T-helper 2 cell treated with Interferon-gamma antibody and Interleukin-4, amounts not matched to agents 5 μg/mL and 100 μg/mL, for 36 hours (primary cell): Measurements from ENCODE around the gene CD207.

Experiments used
- DNase-seq: peaks from one replicate; pipeline ENCODE4 v3.0.0; 2021; ENCODE audit warnings: low spot score
- H3K27ac Mint-ChIP-seq: one replicate; pipeline ENCODE4 v1.8.0; 2021; ENCODE audit warnings: mild to moderate bottlenecking, mixed read lengths
- H3K27me3 Mint-ChIP-seq: one replicate; pipeline ENCODE4 v1.8.0; 2021; ENCODE audit warnings: low read depth, mixed read lengths
- H3K36me3 Mint-ChIP-seq: one replicate; pipeline ENCODE4 v1.8.0; 2021; ENCODE audit warnings: low read depth, mixed read lengths
- H3K4me1 Mint-ChIP-seq: one replicate; pipeline ENCODE4 v1.8.0; 2021; ENCODE audit warnings: low read depth, mixed read lengths
- H3K4me3 Mint-ChIP-seq: one replicate; pipeline ENCODE4 v1.8.0; 2022; ENCODE audit warnings: mild to moderate bottlenecking, moderate library complexity, mixed read lengths
- H3K9me3 Mint-ChIP-seq: one replicate; pipeline ENCODE4 v1.8.0; 2021; ENCODE audit warnings: mixed read lengths

Gene CD207

DNA sequence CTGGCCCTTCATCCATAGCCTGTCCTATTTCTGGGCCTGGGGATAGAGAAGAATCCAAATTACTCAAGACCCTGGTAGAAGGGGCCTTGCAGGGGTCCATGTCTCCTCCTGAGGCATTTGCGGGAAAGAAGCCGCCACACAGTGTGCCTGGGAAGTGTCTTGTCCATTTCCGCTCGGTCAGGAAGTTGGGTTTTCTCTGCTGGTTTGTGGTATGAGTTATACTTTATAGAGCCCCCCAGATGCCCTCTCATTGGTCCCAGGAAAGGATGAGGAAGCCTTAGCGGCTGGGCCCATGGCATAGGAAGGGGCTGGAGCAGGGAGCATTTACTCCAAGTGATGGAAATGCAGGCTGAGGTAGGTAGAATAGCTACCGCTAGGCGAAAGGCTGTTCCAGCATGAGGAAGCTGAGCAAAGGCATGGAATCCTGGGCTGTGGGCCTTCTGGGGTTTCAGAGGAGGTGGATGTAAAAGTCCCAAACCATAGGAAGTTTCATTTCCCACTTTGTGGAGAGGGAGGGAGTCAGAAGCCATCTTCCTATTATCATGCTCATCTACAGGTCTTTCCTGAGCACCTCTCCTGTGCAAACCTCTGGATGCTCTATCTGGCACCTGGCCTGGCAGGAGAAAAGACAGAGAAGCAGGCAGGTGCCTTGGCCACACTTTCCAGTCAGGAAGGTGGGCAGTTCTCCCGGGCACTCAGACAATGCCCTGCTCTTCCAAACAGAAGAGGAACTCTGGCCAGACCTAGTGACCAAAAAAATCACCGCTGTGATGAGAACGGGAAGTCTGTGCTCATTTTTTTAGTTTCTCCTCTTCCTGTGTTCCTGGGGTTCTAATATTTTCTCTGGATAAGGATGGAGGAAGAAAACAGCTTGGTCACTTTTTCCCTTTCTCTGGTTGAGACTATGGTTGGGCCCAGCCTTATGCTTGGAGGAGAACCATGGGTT lies 2.6 kb upstream of the CD207 start:
- no peaks in the 10 kb centered on the region for H3K36me3 Mint-ChIP-seq
- peaks cover 6% of the 10 kb centered on the region for H3K27me3 Mint-ChIP-seq
- H3K9me3 Mint-ChIP-seq = no peaks in the 10 kb centered on the region
- no peak for DNase-seq
- no peak overlapping the region for H3K27ac Mint-ChIP-seq
- no peaks in the 10 kb centered on the region for H3K4me1 Mint-ChIP-seq
- no peak overlapping the region for H3K4me3 Mint-ChIP-seq

DNA sequence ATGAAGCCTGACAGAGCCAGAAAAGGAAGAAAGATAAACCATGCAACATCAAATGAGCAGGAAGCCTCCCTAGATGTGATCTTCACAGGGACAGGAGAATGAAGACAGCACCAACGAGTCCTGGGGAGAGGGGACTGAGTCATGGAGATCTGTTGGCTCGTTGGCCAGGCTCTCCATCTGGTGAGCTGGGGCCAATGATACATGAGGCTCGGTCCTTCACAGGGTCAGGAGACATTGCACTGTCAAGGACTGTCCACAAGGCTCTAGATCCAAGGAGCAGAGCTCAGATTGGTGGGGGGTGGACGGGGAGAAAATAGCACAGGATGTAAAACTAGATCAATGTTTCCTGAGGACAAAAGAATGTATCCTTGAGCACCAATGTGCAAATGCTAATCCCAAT lies 735 bp downstream of the CD207 start:
- Mint-ChIP-seq H3K27ac (no peak overlapping the region), H3K27me3 (no peaks in the 10 kb centered on the region), H3K36me3 (no peaks in the 10 kb centered on the region), H3K4me1 (no peaks in the 10 kb centered on the region), H3K9me3 (no peaks in the 10 kb centered on the region), H3K4me3 (no peak overlapping the region)
- no peak for DNase-seq

DNA sequence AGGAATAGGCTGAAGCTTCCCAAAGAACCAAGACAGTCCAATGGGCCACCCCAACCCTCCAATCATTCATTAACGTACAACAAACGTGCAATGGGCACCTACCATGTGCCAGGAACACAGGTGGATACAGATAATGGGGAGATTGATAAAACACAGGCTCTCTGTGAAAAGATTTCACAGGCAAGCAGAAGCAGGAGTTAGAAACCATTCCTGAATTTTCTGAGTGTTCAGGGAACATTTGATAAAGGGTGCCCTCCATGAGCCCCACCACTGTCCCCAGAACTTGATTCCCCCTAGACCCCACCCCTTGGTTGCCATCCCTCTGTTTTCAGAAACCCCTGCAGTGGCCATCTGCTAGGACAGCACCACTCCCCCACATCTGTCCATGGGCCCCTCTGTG lies 1.5 kb downstream of the CD207 start:
- no peaks in the 10 kb centered on the region for H3K4me1 Mint-ChIP-seq
- no peaks in the 10 kb centered on the region for H3K9me3 Mint-ChIP-seq
- H3K36me3 Mint-ChIP-seq = no peaks in the 10 kb centered on the region
- DNase-seq = no peak
- no peaks in the 10 kb centered on the region for H3K27me3 Mint-ChIP-seq
- H3K4me3 Mint-ChIP-seq = no peak overlapping the region
- no peak overlapping the region for H3K27ac Mint-ChIP-seq

DNA sequence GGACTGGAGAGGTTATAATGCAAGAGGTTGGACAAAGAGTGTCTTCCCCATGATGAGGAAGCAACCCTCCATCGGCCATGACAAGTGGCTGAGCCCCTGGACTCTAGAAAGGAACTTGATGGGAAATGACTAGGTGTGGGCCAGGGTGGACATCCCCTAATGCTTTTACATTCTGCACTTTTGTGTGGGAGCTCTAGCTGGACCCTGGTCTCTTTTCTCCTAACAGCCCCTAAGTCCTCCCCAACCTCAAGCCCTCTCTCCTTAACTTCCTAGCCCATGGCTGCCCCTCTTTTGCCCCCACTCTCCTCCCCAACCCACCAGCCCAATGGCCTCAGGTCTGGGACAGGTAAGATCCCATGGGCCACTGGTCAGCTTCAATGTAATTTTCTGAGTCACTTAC lies 2.4 kb downstream of the CD207 start:
- H3K27ac Mint-ChIP-seq = no peak overlapping the region
- H3K27me3 Mint-ChIP-seq = no peaks in the 10 kb centered on the region
- no peak for DNase-seq

DNA sequence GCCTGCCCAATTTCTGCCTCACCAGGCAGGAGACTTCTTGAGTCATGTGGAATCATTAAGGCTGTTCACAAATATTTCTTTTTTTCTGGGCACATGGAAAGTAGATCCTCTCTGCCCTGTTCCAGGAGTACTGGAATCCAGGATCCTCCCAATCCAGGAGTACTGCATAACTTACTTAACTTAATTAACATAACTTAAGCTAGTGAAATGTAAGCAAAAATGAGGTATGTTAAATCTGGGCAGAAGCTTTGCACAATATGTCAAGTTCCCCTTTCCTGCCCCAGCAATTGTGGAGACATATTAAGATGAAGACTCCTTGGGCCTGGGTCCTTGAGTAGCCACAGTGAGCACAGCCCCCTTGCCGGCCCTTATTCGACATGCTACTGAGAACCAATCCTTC lies 3.2 kb downstream of the CD207 start:
- H3K36me3 Mint-ChIP-seq = no peaks in the 10 kb centered on the region

More for the DNA sequence above, 2.4 kb downstream of the CD207 start:
- Mint-ChIP-seq H3K4me1 (no peaks in the 10 kb centered on the region), H3K36me3 (no peaks in the 10 kb centered on the region), H3K4me3 (no peak overlapping the region), H3K9me3 (no peaks in the 10 kb centered on the region)

DNA sequence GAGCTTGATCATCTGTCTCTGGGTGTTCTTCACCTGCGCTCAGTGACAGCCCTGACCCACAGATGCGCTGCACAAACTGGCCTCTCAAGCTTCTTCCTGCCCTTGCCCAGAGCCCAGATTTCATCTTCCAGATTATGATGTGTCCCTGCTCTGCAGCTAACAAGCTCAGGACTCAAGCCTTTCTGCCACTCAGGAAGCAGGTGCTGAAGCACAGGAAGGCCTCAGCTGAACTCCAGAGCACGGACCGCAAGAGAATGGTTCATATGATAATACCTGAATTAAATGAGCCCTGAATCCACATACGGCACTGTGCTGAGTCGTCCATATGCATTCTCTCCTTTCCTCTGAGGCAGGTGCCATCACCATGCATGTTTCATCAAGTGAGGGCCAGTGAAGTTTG lies 3.8 kb downstream of the CD207 start:
- Mint-ChIP-seq H3K27ac (no peak overlapping the region), H3K9me3 (no peaks in the 10 kb centered on the region), H3K27me3 (no peaks in the 10 kb centered on the region), H3K4me1 (peaks cover 8% of the 10 kb centered on the region), H3K36me3 (no peaks in the 10 kb centered on the region), H3K4me3 (no peak overlapping the region)
- DNase-seq = no peak

More for the DNA sequence above, 3.2 kb downstream of the CD207 start:
- no peaks in the 10 kb centered on the region for H3K27me3 Mint-ChIP-seq
- no peak overlapping the region for H3K27ac Mint-ChIP-seq
- peaks cover 5% of the 10 kb centered on the region for H3K4me1 Mint-ChIP-seq
- no peak overlapping the region for H3K4me3 Mint-ChIP-seq
- no peaks in the 10 kb centered on the region for H3K9me3 Mint-ChIP-seq
- DNase-seq = no peak

DNA sequence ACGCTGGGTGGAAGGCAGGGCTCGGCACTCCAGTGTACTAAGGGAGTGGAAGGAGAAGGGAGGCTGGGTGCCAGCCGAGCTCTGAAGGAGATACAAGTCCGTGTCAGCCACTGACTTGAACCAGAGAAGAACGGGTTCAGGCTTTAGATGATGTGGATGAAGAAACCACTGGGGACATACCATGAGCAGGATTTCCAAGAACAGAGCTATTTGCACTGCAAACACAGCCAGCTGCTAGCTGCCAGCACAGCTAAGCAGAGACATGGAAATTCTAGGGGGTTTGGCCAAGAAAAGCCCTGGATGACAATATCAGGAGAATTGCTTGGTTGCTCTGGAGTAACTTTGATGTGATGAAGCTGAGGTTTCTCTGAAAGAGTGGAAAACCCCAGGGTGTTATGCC lies 5.2 kb downstream of the CD207 start:
- Mint-ChIP-seq H3K27ac (no peak overlapping the region), H3K36me3 (no peaks in the 10 kb centered on the region), H3K4me3 (no peak overlapping the region), H3K4me1 (peaks cover 11% of the 10 kb centered on the region), H3K27me3 (no peaks in the 10 kb centered on the region), H3K9me3 (no peaks in the 10 kb centered on the region)
- no peak for DNase-seq

DNA sequence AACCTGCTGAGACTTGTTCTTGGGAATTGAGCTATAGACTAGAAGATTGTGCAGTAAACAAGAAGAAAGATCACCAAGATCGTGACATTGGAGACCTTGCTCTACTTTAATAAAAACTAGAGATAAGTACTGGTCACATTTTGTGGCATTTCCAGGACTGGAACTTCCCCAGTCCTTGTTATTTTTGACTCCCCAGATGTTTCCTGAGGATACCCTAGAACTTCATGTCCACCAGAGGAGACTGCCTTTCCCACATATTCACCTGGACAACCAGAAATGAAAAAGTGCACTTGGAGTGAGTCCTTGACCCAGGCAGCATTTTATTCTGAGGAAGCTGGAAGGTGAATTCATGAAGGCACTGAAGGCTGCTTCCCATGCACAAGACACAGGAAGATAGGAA lies 5.7 kb downstream of the CD207 start:
- no peaks in the 10 kb centered on the region for H3K36me3 Mint-ChIP-seq
- DNase-seq = no peak
- H3K9me3 Mint-ChIP-seq = no peaks in the 10 kb centered on the region
- no peaks in the 10 kb centered on the region for H3K27me3 Mint-ChIP-seq
- no peak overlapping the region for H3K27ac Mint-ChIP-seq
- peaks cover 11% of the 10 kb centered on the region for H3K4me1 Mint-ChIP-seq
- H3K4me3 Mint-ChIP-seq = no peak overlapping the region

DNA sequence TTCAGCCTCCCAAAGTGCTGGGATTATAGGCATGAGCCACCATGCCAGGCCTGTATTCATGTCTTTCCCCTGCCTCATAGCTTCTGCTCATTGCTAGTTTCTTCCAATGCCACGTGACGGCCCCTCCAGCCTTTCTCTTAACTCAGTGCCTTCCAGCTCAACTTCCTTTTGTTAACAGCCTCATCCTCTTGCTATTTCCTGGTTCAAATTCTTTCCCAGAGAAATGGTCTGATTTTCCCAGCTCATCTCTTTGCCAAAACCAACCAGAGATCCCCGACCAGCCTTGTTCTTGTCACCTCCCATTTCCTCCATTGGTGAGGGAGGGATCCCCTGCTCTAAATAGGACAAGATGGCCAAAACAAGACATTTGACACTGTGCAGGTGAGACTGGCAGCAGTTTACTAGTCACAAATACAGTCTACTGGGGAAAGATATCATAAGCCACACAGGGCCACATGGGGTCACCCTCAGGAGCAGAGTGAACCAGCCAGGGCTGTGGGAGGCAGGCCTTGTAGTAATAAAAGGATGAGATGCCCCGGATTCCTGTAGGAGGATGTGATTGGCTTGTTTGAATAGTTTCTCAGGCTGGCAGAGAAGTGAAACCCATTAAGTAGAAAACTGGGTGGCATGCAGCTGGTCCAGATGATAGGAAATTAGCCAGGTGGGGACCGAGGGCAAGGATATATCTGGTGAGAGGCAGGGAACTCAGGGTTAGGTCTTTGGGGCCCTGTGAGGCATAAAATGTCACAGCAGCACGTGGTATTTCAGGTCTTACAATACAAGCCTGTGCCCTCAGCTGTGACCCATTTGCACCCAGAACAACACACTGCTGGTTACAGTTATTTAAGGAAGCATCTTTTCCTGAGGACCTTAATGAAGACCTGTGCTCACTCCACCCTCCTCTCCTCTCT lies 6.4 kb downstream of the CD207 start:
- Mint-ChIP-seq H3K27me3 (no peaks in the 10 kb centered on the region), H3K4me3 (no peak overlapping the region), H3K4me1 (peaks cover 12% of the 10 kb centered on the region), H3K9me3 (no peaks in the 10 kb centered on the region), H3K36me3 (no peaks in the 10 kb centered on the region), H3K27ac (no peak overlapping the region)
- DNase-seq = no peak

DNA sequence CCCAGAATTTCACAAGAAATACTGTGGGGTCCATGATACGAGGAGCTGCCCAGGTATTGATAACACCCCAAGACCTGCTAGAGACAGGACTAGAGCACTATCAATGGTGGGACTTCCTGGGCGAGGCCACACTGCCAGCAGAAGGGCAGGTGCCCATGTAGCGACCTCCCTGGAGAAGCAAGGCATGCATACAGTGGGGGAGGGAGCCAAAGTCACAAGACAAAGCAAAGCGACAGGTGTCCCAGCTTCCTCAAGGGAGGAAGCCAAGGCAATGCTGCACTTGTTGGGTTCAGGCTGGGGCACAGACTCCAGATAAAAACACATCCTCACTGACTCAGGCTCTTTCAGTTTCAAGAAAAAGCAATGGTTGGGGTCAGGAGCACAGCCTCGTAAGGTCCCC lies 7.5 kb downstream of the CD207 start:
- Mint-ChIP-seq H3K9me3 (no peaks in the 10 kb centered on the region), H3K27ac (no peak overlapping the region), H3K27me3 (no peaks in the 10 kb centered on the region), H3K4me3 (no peak overlapping the region), H3K36me3 (no peaks in the 10 kb centered on the region), H3K4me1 (peaks cover 19% of the 10 kb centered on the region)
- DNase-seq = no peak

DNA sequence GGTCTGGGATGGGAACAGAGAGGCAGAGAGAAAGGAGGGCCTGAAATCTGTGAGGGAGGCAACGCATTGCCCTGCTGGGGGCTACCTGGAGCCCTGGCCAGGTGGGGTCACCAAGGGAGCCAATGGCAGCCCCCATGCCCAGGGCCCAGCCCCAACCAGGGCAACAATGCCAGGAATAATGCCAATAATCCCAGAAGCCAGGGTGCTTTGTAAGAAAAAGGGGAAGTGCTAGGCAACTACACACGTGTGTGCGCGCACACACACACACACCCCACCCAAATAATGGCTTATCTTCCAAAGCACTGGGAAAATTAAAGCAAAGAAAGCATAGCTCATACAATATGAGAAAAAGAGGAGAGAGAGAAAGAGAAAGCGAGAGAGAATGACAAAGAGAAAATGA lies 8.2 kb downstream of the CD207 start:
- Mint-ChIP-seq H3K9me3 (no peaks in the 10 kb centered on the region), H3K4me1 (peaks cover 26% of the 10 kb centered on the region), H3K27ac (peak overlapping the region; percentile 64), H3K27me3 (no peaks in the 10 kb centered on the region), H3K36me3 (no peaks in the 10 kb centered on the region), H3K4me3 (no peak overlapping the region)
- DNase-seq = no peak

DNA sequence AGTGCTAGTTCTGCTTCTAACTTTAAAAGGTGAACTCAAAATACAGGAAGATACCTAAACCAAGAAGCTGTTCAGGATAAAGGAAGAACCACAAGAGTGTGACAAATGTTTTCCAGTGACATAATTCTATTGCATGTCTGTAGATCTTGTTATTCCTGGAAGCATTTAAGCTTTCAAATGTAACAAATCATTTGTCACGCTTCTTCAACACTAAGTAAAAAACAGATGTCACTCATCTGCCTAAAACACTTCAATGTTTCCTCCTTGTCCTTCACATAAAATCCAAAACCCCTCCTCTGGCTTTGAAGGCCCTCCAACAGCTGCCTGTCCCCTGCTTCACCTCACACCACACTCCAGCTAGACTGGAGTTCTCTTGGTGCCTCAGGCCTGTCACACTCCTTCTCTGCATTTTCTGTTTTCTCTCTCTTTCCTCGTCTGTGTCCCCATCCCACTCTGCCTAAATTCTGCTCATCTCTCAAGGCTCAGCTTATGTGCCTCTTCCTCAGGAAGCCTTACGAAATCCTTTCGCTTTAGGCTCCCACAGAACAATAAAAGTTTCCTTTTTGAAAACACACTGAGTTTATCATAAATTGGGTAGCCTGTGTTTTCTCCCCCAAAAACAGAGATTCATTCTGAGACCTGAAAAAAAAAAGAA lies 8.8 kb downstream of the CD207 start:
- no peak for DNase-seq
- H3K27me3 Mint-ChIP-seq = no peaks in the 10 kb centered on the region
- no peaks in the 10 kb centered on the region for H3K36me3 Mint-ChIP-seq
- H3K4me1 Mint-ChIP-seq = peaks cover 26% of the 10 kb centered on the region
- no peaks in the 10 kb centered on the region for H3K9me3 Mint-ChIP-seq
- no peak overlapping the region for H3K4me3 Mint-ChIP-seq
- peak overlapping the region; percentile 64 for H3K27ac Mint-ChIP-seq

DNA sequence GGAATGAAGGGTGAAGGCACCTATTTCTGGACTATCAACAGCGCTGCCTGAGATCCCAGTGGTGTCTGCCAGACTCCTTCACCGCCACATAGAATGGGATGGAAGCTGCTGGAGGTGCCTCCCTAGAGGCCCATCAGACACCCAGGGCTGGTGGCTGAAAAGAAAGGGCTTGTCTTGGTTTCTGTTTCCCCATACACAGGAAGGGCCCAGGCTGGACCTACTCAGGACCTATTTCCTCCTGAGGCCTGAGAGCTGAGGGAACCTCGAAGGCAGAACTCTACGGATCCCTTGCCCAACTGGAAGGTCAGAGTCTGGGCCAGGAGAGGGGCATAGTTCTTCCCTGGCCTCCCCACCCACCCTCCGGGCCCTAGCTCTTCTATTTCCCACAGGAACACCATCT lies 12.4 kb downstream of the CD207 start:
- H3K4me3 Mint-ChIP-seq = no peak overlapping the region
- H3K27me3 Mint-ChIP-seq = no peaks in the 10 kb centered on the region
- no peaks in the 10 kb centered on the region for H3K36me3 Mint-ChIP-seq
- no peak for DNase-seq
- peak overlapping the region; percentile 61 for H3K27ac Mint-ChIP-seq
- H3K9me3 Mint-ChIP-seq = no peaks in the 10 kb centered on the region
- peaks cover 32% of the 10 kb centered on the region for H3K4me1 Mint-ChIP-seq

DNA sequence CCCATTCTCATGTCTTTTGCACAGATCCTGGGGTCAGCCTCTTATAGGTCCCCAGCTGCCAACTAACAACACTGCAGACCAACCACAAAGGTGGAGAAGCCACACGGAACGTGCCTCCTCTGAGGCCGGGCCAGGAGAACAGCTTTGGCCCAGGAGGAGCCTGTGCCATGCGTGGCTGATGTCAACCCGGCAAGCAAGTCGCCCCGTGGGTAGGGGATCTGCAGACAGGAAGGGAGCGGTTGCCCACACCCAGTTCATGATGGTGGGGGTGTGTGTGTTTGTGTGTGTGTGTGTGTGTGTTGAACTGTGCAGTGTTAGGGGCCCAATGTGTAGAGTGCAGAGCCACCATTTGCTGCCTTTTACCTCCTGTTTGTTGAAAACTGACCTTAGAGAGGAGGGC lies 12.8 kb downstream of the CD207 start:
- DNase-seq = no peak
- Mint-ChIP-seq H3K9me3 (no peaks in the 10 kb centered on the region), H3K36me3 (no peaks in the 10 kb centered on the region), H3K27ac (peak overlapping the region; percentile 61), H3K27me3 (no peaks in the 10 kb centered on the region), H3K4me1 (peaks cover 33% of the 10 kb centered on the region), H3K4me3 (peak overlapping the region; percentile 7)
